Measurements from ENCODE around the gene RD3L. TPM values are rescaled to one million over a fixed set of nuclear protein-coding genes. Genes with fewer than 3 reads are reported as not detected.

Gene RD3L
- total RNA-seq, 4 donors from 2014 or later, result not detected

- intact Hi-C loops (cut with DNase I; ENCODE audit: low total_unique reads) (loop anchor here (10.0 kb wide), 1 partner anchor 342 kb away; no protein-coding TSS in a partner anchor), in situ Hi-C loops (cut with MboI; ENCODE audit: low sequenced_read_pairs in 4 of 4) (loop anchor here in 2 of 4 donors (5.0 to 25.0 kb wide), 2 partner anchors 109 to 354 kb away; partner anchors contain the start of genes BAG5 (in 1 of the 2) and COA8 (in 1 of the 2))
- TF ChIP-seq POLR2A (IDR thresholded peaks at IDR 0.05), result no peak
- TF ChIP-seq, protein P1, sequence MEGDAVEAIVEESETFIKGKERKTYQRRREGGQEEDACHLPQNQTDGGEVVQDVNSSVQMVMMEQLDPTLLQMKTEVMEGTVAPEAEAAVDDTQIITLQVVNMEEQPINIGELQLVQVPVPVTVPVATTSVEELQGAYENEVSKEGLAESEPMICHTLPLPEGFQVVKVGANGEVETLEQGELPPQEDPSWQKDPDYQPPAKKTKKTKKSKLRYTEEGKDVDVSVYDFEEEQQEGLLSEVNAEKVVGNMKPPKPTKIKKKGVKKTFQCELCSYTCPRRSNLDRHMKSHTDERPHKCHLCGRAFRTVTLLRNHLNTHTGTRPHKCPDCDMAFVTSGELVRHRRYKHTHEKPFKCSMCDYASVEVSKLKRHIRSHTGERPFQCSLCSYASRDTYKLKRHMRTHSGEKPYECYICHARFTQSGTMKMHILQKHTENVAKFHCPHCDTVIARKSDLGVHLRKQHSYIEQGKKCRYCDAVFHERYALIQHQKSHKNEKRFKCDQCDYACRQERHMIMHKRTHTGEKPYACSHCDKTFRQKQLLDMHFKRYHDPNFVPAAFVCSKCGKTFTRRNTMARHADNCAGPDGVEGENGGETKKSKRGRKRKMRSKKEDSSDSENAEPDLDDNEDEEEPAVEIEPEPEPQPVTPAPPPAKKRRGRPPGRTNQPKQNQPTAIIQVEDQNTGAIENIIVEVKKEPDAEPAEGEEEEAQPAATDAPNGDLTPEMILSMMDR (IDR thresholded peaks at IDR 0.05 in 4 of 5, conservative IDR thresholded peaks at IDR 0.05 in 1 of 5), result no peak
- Histone ChIP-seq H3K27ac (peak overlapping the region in 2 of 4 donors; percentile 27 to 51), H3K9me3 (no peaks in the 10 kb centered on the region), H3K27me3 (no peaks in the 10 kb centered on the region), H3K4me1 (peaks cover 19 to 22% of the 10 kb centered on the region in 2 donors), H3K36me3 (peaks cover 0 to 30% of the 10 kb centered on the region in 2 donors), H3K4me3 (no peak overlapping the region)
- no peak for ATAC-seq
- no peak for DNase-seq
These were observed 25.6 kb downstream of the RD3L start for GRCh38 chr14:103916636-103917262.

- no peaks in the 10 kb centered on the region for H3K9me3 ChIP-seq
- peaks cover 18 to 19% of the 10 kb centered on the region in 2 donors for H3K4me1 ChIP-seq
- in situ Hi-C loops (cut with MboI; ENCODE audit: low sequenced_read_pairs in 4 of 4) (loop anchor here in 2 of 4 donors (5.0 to 25.0 kb wide), 2 partner anchors 108 to 353 kb away; partner anchors contain the start of genes BAG5 (in 1 of the 2) and COA8 (in 1 of the 2)), intact Hi-C loops (cut with DNase I; ENCODE audit: low total_unique reads) (loop anchor here (10.0 kb wide), 1 partner anchor 341 kb away; no protein-coding TSS in a partner anchor)
- peaks cover 0 to 36% of the 10 kb centered on the region in 2 donors for H3K36me3 ChIP-seq
- TF ChIP-seq, protein P1 (IDR thresholded peaks at IDR 0.05 in 4 of 5, conservative IDR thresholded peaks at IDR 0.05 in 1 of 5), result no peak
- TF ChIP-seq POLR2A (IDR thresholded peaks at IDR 0.05), result no peak
- no peak overlapping the region for H3K27ac ChIP-seq
- H3K27me3 ChIP-seq, result no peaks in the 10 kb centered on the region
- no peak overlapping the region for H3K4me3 ChIP-seq
- no peak for DNase-seq
- ATAC-seq, result no peak
These were observed 26.7 kb downstream of the RD3L start for GRCh38 chr14:103915616-103916015.

DNA sequence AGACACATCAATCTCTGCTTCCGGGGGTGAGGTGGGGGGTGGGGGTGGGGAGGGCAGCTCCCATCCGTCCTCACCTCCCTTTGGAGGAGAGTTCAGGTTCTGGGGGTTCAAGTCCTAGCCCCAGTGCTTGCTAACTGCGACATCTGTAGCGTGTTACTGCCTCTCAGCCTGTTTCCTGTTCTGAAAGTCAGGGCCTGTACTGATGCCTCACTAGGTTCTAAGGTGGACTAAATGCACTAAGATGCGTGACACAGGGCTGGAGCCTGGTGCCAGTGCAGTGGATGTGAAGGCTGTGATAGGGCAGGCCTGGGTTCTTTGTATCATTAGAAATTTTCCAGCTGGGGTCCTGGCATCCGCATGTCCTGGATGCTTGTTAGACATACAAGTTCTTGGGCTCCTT, 31.3 kb downstream of the RD3L start:
- Histone ChIP-seq H3K36me3 (peaks cover 0 to 36% of the 10 kb centered on the region in 2 donors), H3K27ac (no peak overlapping the region), H3K4me1 (peaks cover 7 to 9% of the 10 kb centered on the region in 2 donors), H3K4me3 (no peak overlapping the region), H3K27me3 (no peaks in the 10 kb centered on the region), H3K9me3 (no peaks in the 10 kb centered on the region)
- DNase-seq, result no peak
- intact Hi-C loops (cut with DNase I; ENCODE audit: low total_unique reads) (loop anchor here (1.0 to 10.0 kb wide), 2 partner anchors 103 to 336 kb away; no protein-coding TSS in a partner anchor), in situ Hi-C loops (cut with MboI; ENCODE audit: low sequenced_read_pairs in 4 of 4) (loop anchor here in 3 of 4 donors (5.0 to 25.0 kb wide), 2 partner anchors 104 to 349 kb away; partner anchors contain the start of genes BAG5 (in 1 of the 3) and COA8 (in 1 of the 3))
- ATAC-seq, result no peak
- no peak for TF ChIP-seq POLR2A (IDR thresholded peaks at IDR 0.05)
- TF ChIP-seq, protein P1 (IDR thresholded peaks at IDR 0.05 in 4 of 5, conservative IDR thresholded peaks at IDR 0.05 in 1 of 5), result no peak

DNA sequence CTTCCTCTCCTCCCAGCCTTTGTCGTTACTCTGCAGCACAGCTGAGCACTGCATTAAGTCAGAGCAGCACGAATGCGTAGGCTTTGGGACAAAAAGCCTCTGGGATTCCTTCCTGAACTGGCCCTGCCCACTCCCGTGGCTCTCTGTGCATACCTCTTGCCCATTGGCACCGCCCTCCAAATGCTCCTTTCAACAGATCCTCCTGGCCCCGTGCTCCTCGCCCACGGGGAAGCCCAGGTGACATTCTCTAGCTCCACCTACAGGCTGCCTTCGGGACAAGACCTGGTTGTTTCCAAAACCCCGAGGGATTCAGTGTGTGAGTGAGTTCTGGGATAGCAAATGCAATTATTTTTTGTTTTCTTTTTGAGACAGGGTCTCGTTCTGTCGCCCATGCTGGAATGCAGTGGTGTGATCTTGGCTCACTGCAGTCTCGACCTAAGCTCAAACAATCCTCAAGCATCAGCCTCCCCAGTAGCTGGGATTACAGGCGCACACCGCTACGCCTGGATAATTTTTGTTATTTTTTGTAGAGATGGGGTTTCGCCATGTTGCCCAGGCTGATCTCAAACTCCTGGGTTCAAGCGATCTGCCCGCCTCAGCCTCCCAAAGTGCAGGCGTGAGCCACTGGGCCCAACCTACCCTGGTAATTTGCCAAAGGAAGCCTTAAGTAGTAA, 31.9 kb downstream of the RD3L start:
- in situ Hi-C loops (cut with MboI; ENCODE audit: low sequenced_read_pairs in 4 of 4), result loop anchor here in 3 of 4 donors (5.0 to 25.0 kb wide), 2 partner anchors 103 to 348 kb away; partner anchors contain the start of genes BAG5 (in 1 of the 3) and COA8 (in 1 of the 3)
- no peaks in the 10 kb centered on the region for H3K9me3 ChIP-seq
- TF ChIP-seq, protein P1 (IDR thresholded peaks at IDR 0.05 in 4 of 5, conservative IDR thresholded peaks at IDR 0.05 in 1 of 5), result peak; percentile 63 to 82 (median 76)
- TF ChIP-seq POLR2A (IDR thresholded peaks at IDR 0.05), result no peak
- ATAC-seq (peak; percentile 82 to 96), DNase-seq (peak; percentile 38 to 74)
- H3K4me1 ChIP-seq, result peaks cover 7 to 9% of the 10 kb centered on the region in 2 donors
- no peak overlapping the region for H3K27ac ChIP-seq
- H3K4me3 ChIP-seq, result no peak overlapping the region
- no peaks in the 10 kb centered on the region for H3K27me3 ChIP-seq
- intact Hi-C loops (cut with DNase I; ENCODE audit: low total_unique reads), result loop anchor here (1.0 to 10.0 kb wide), 2 partner anchors 102 to 336 kb away; no protein-coding TSS in a partner anchor
- H3K36me3 ChIP-seq, result peaks cover 0 to 36% of the 10 kb centered on the region in 2 donors

Data from gastrocnemius medialis (tissue), 4 donors.